ENCODE measurements around the gene MED6. TPM values are rescaled to one million over a fixed set of nuclear protein-coding genes. Genes with fewer than 3 reads are reported as not detected.

The MED6 gene
- total and polyA plus RNA-seq, 2 experiments from 2014 or later: 49.2 to 49.6 TPM

GRCh38 chr14:70611216-70611615 is 10.8 kb upstream of the MED6 start (continued):
- TF ChIP-seq REST (IDR thresholded peaks at IDR 0.05; ENCODE audit: unreplicated experiment) (no peak), STAT1 (IDR thresholded peaks at IDR 0.05; ENCODE audit: unreplicated experiment) (no peak), ZNF114 (CRISPR knock-in tag; IDR thresholded peaks at IDR 0.05) (no peak)

GRCh38 chr14:70602254-70602653 is 1.8 kb upstream of the MED6 start:
- Histone ChIP-seq H3K27ac (ENCODE audit: low read depth) (no peak overlapping the region), H3K9me2 (ENCODE audit: insufficient read depth) (no peaks in the 10 kb centered on the region), H2AFZ (no peak overlapping the region), H3K4me2 (no peak overlapping the region), H3F3A (replicated peaks; ENCODE audit: low read depth) (no peaks in the 10 kb centered on the region), H3K4me3 (no peak overlapping the region), H3K27me3 (ENCODE audit: insufficient read depth) (no peaks in the 10 kb centered on the region), H3K4me1 (ENCODE audit: insufficient read depth) (peaks cover 6% of the 10 kb centered on the region; the same call in 1 of the 2 replicates), H3K36me3 (ENCODE audit: insufficient read depth) (no peaks in the 10 kb centered on the region), H3K79me2 (replicated peaks; ENCODE audit: insufficient read depth) (peaks cover 32% of the 10 kb centered on the region), H4K20me1 (replicated peaks; ENCODE audit: insufficient read depth) (0 out of 2 replicates have a peak, but pooled peaks cover 4% of the 10 kb centered on the region)
- Mint-ChIP-seq H3K27me3 (ENCODE audit: insufficient read depth, low read depth, poor library complexity) (peaks cover 5% of the 10 kb centered on the region), H3K9me3 (no peaks in the 10 kb centered on the region), H3K4me1 (peaks cover 9% of the 10 kb centered on the region), H3K36me3 (ENCODE audit: low read depth) (no peaks in the 10 kb centered on the region; the same call in 2 of the 3 replicates), H3K27ac (no peak overlapping the region), H3K4me3 (no peak overlapping the region)
- DNase-seq (ENCODE audit: low spot score) (no peak), ATAC-seq (no peak)
- no peak for TF ChIP-seq EZH2phosphoT487 (IDR thresholded peaks at IDR 0.05; ENCODE audit: unreplicated experiment)
- TF ChIP-seq NANOG (IDR thresholded peaks at IDR 0.05; ENCODE audit: borderline replicate concordance): no peak
- TF ChIP-seq ZNF114 (CRISPR knock-in tag; IDR thresholded peaks at IDR 0.05): no peak
- TF ChIP-seq ETS1 (IDR thresholded peaks at IDR 0.05): no peak
- no peak for TF ChIP-seq REST (IDR thresholded peaks at IDR 0.05; ENCODE audit: unreplicated experiment)
- no peak for TF ChIP-seq POLR2AphosphoS5 (IDR thresholded peaks at IDR 0.05; ENCODE audit: low read depth)
- no peak for TF ChIP-seq STAT1 (IDR thresholded peaks at IDR 0.05; ENCODE audit: unreplicated experiment)
- no peak for TF ChIP-seq CREB1 (CRISPR knock-in tag; IDR thresholded peaks at IDR 0.05; ENCODE audit: low read depth)
- TF ChIP-seq EZH2 (IDR thresholded peaks at IDR 0.05; ENCODE audit: low read depth, unreplicated experiment): no peak
- no peak for TF ChIP-seq ZNF331 (CRISPR knock-in tag; IDR thresholded peaks at IDR 0.05; ENCODE audit: low read depth)
- TF ChIP-seq ZNF462 (CRISPR knock-in tag; IDR thresholded peaks at IDR 0.05): no peak

Data from GM23338 (cell line).